ENCODE measurements around the gene HMGXB3. TPM values are rescaled to one million over a fixed set of nuclear protein-coding genes. Genes with fewer than 3 reads are reported as not detected.

Gene HMGXB3
- total and polyA plus RNA-seq, 2 of the 13 experiments (the other 11 are each of a cell fraction or from before 2014, with no cell fraction given), result 18.8 to 23.8 TPM

GRCh38 chr5:149960272-149961185 lies 40.0 kb upstream of the HMGXB3 start, which contains the start of gene SLC26A2 (continued):
- TF ChIP-seq, protein P1, sequence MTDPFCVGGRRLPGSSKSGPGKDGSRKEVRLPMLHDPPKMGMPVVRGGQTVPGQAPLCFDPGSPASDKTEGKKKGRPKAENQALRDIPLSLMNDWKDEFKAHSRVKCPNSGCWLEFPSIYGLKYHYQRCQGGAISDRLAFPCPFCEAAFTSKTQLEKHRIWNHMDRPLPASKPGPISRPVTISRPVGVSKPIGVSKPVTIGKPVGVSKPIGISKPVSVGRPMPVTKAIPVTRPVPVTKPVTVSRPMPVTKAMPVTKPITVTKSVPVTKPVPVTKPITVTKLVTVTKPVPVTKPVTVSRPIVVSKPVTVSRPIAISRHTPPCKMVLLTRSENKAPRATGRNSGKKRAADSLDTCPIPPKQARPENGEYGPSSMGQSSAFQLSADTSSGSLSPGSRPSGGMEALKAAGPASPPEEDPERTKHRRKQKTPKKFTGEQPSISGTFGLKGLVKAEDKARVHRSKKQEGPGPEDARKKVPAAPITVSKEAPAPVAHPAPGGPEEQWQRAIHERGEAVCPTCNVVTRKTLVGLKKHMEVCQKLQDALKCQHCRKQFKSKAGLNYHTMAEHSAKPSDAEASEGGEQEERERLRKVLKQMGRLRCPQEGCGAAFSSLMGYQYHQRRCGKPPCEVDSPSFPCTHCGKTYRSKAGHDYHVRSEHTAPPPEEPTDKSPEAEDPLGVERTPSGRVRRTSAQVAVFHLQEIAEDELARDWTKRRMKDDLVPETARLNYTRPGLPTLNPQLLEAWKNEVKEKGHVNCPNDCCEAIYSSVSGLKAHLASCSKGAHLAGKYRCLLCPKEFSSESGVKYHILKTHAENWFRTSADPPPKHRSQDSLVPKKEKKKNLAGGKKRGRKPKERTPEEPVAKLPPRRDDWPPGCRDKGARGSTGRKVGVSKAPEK (CRISPR knock-in tag; IDR thresholded peaks at IDR 0.05; ENCODE audit: borderline replicate concordance), result no peak
- no peak for TF ChIP-seq TRIM24 (CRISPR knock-in tag; IDR thresholded peaks at IDR 0.05)
- TF ChIP-seq ELF3 (CRISPR knock-in tag; IDR thresholded peaks at IDR 0.05), result peak; percentile 15; the same call in 1 of the 2 replicates
- TF ChIP-seq ZNF563 (CRISPR knock-in tag; IDR thresholded peaks at IDR 0.05), result 0 out of 2 replicates have a peak, but pooled peaks have one; percentile 63
- TF ChIP-seq, protein P2, sequence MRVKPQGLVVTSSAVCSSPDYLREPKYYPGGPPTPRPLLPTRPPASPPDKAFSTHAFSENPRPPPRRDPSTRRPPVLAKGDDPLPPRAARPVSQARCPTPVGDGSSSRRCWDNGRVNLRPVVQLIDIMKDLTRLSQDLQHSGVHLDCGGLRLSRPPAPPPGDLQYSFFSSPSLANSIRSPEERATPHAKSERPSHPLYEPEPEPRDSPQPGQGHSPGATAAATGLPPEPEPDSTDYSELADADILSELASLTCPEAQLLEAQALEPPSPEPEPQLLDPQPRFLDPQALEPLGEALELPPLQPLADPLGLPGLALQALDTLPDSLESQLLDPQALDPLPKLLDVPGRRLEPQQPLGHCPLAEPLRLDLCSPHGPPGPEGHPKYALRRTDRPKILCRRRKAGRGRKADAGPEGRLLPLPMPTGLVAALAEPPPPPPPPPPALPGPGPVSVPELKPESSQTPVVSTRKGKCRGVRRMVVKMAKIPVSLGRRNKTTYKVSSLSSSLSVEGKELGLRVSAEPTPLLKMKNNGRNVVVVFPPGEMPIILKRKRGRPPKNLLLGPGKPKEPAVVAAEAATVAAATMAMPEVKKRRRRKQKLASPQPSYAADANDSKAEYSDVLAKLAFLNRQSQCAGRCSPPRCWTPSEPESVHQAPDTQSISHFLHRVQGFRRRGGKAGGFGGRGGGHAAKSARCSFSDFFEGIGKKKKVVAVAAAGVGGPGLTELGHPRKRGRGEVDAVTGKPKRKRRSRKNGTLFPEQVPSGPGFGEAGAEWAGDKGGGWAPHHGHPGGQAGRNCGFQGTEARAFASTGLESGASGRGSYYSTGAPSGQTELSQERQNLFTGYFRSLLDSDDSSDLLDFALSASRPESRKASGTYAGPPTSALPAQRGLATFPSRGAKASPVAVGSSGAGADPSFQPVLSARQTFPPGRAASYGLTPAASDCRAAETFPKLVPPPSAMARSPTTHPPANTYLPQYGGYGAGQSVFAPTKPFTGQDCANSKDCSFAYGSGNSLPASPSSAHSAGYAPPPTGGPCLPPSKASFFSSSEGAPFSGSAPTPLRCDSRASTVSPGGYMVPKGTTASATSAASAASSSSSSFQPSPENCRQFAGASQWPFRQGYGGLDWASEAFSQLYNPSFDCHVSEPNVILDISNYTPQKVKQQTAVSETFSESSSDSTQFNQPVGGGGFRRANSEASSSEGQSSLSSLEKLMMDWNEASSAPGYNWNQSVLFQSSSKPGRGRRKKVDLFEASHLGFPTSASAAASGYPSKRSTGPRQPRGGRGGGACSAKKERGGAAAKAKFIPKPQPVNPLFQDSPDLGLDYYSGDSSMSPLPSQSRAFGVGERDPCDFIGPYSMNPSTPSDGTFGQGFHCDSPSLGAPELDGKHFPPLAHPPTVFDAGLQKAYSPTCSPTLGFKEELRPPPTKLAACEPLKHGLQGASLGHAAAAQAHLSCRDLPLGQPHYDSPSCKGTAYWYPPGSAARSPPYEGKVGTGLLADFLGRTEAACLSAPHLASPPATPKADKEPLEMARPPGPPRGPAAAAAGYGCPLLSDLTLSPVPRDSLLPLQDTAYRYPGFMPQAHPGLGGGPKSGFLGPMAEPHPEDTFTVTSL (CRISPR knock-in tag; IDR thresholded peaks at IDR 0.05; ENCODE audit: borderline replicate concordance), result peak; percentile 58; the same call in 1 of the 2 replicates
- no peak for TF ChIP-seq ZNF546 (CRISPR knock-in tag; conservative IDR thresholded peaks at IDR 0.05)
- TF ChIP-seq SMYD3 (CRISPR knock-in tag; IDR thresholded peaks at IDR 0.05), result no peak
- TF ChIP-seq, protein P3, sequence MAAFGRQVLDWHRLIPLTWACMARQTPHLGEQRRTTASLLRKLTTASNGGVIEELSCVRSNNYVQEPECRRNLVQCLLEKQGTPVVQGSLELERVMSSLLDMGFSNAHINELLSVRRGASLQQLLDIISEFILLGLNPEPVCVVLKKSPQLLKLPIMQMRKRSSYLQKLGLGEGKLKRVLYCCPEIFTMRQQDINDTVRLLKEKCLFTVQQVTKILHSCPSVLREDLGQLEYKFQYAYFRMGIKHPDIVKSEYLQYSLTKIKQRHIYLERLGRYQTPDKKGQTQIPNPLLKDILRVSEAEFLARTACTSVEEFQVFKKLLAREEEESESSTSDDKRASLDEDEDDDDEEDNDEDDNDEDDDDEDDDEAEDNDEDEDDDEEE (CRISPR knock-in tag; IDR thresholded peaks at IDR 0.05), result peak; percentile 56; the same call in 1 of the 2 replicates
- TF ChIP-seq STAT6 (CRISPR knock-in tag; IDR thresholded peaks at IDR 0.05; ENCODE audit: borderline replicate concordance), result no peak; the same call in 1 of the 2 replicates
- peak; percentile 22; the same call in 1 of the 2 replicates for TF ChIP-seq POGK (CRISPR knock-in tag; conservative IDR thresholded peaks at IDR 0.05)
- no peak for TF ChIP-seq ZNF598 (CRISPR knock-in tag; IDR thresholded peaks at IDR 0.05; ENCODE audit: borderline replicate concordance)
- no peak; the same call in 1 of the 2 replicates for TF ChIP-seq ZNF33B (CRISPR knock-in tag; IDR thresholded peaks at IDR 0.05)
